NCI-H1105 treated with DMSO at 0.1 percent for 48 hours (cell line): ENCODE measurements around the gene TOR1B.
"Not testable (repeated sequence)": the region's sequence is repeated elsewhere in the genome, so short reads cannot be mapped to it uniquely, and the experiment has no call there.

Experiments used
- DNase-seq: peaks from one replicate; lab custom pipeline; 2025; lab: John Stamatoyannopoulos, UW

The TOR1B gene

GRCh38 chr9:129776938-129777768, 25.8 kb upstream of the TOR1B start:
- no peak for DNase-seq

- no peak for DNase-seq
These were observed 25.2 kb upstream of the TOR1B start for GRCh38 chr9:129777769-129778130.

- no peak for DNase-seq
These were observed 24.5 kb upstream of the TOR1B start for GRCh38 chr9:129778469-129778868.

GRCh38 chr9:129779560-129780190, 23.3 kb upstream of the TOR1B start:
- DNase-seq: no peak

- no peak for DNase-seq
These were observed 21.9 kb upstream of the TOR1B start for GRCh38 chr9:129781131-129781530.

- DNase-seq: no peak
These were observed 21.0 kb upstream of the TOR1B start for GRCh38 chr9:129781981-129782380.

GRCh38 chr9:129783516-129784361, 19.2 kb upstream of the TOR1B start:
- peak; percentile 55 for DNase-seq

- DNase-seq: not testable (repeated sequence)
These were observed 18.0 kb upstream of the TOR1B start for GRCh38 chr9:129784970-129785369.

- DNase-seq: no peak
These were observed 17.1 kb upstream of the TOR1B start for GRCh38 chr9:129785866-129786265.

GRCh38 chr9:129786481-129786880, 16.5 kb upstream of the TOR1B start:
- no peak for DNase-seq

GRCh38 chr9:129794549-129794948, 8.4 kb upstream of the TOR1B start:
- no peak for DNase-seq

- DNase-seq: not testable (repeated sequence)
These were observed 7.0 kb upstream of the TOR1B start for GRCh38 chr9:129796029-129796428.

- no peak for DNase-seq
These were observed 4.0 kb upstream of the TOR1B start for GRCh38 chr9:129798973-129799372.

- no peak for DNase-seq
These were observed 1.5 kb upstream of the TOR1B start for GRCh38 chr9:129801504-129801903.

GRCh38 chr9:129803676-129804060, 684 bp downstream of the TOR1B start:
- no peak for DNase-seq

GRCh38 chr9:129806061-129806460, 3.1 kb downstream of the TOR1B start:
- no peak for DNase-seq

GRCh38 chr9:129809346-129809745, 6.4 kb downstream of the TOR1B start:
- no peak for DNase-seq

GRCh38 chr9:129810116-129810515, 7.1 kb downstream of the TOR1B start:
- no peak for DNase-seq

GRCh38 chr9:129810788-129811187, 7.8 kb downstream of the TOR1B start:
- no peak for DNase-seq

- no peak for DNase-seq
These were observed 9.0 kb downstream of the TOR1B start for GRCh38 chr9:129811967-129812363.

- no peak for DNase-seq
These were observed 9.4 kb downstream of the TOR1B start for GRCh38 chr9:129812385-129812784.

- no peak for DNase-seq
These were observed 10.7 kb downstream of the TOR1B start for GRCh38 chr9:129813661-129814060.
